B cell (primary cell): ENCODE measurements around the gene NPSR1. TPM values are rescaled to one million over a fixed set of nuclear protein-coding genes. Genes with fewer than 3 reads are reported as not detected.

Experiments used
- ATAC-seq: fragments of 200-7000 bp; cut with Tn5 transposase; one replicate; pipeline ENCODE4 v1.10.0; 2021; ENCODE audit warnings: low read depth, mild to moderate bottlenecking, moderate number of reproducible peaks, moderate library complexity
- CTCF ChIA-PET: fragments of 350-600 bp; sonication (Branson Sonifier 250); formaldehyde crosslinking; loops from one replicate; lab custom pipeline; 2021; ENCODE audit warnings: antibody characterized with exemption, inconsistent platforms; lab: Charles Lee
- POLR2A ChIA-PET: fragments of 350-600 bp; sonication (Branson Sonifier 250); formaldehyde crosslinking; loops from one replicate; lab custom pipeline; 2021; ENCODE audit warnings: antibody characterized with exemption; lab: Charles Lee
- DNase-seq: peaks from one replicate; pipeline ENCODE4 v3.0.0; 2013
- H2AFZ ChIP-seq: 2 replicates; pipeline ENCODE4 v1.6.1; 2012; ENCODE audit warnings: mild to moderate bottlenecking, low read depth, low read length; ENCODE audit not compliant: insufficient read depth, poor library complexity, severe bottlenecking
- H3K27ac ChIP-seq, 2 donors: 1 replicate in 1 of 2; 2 replicates in 1 of 2; pipeline ENCODE4 v1.5.1; 2012 to 2013; ENCODE audit warnings: low read length in 2 of 2, mild to moderate bottlenecking in 2 of 2, moderate library complexity in 1 of 2
- H3K27me3 ChIP-seq, 4 experiments: fragments of 200-600 bp in 1 of 4; sonication (generic) in 1 of 4; replicated peaks in 1 of 4; 1 replicate in 2 of 4; 2 replicates in 2 of 4; pipeline versions ENCODE4 v1.6.1 to v1.7.0; 2013 to 2016; ENCODE audit warnings: low read length in 3 of 4, mild to moderate bottlenecking in 2 of 4, mixed read lengths in 1 of 4, moderate library complexity in 1 of 4; ENCODE audit not compliant: insufficient read depth in 4 of 4, control insufficient read depth in 3 of 4; ENCODE audit errors: control extremely low read depth in 1 of 4
- H3K36me3 ChIP-seq, 2 experiments: replicated peaks in 1 of 2; 1 replicate in 1 of 2; 2 replicates in 1 of 2; pipeline versions ENCODE4 v1.6.1 to v1.7.1; 2013; ENCODE audit warnings: low read length in 1 of 2; ENCODE audit not compliant: insufficient read depth in 2 of 2, control insufficient read depth in 1 of 2; ENCODE audit errors: control extremely low read depth in 1 of 2, extremely low read depth in 1 of 2
- H3K4me1 ChIP-seq, 2 donors: fragments of 200-600 bp in 1 of 2; sonication (generic) in 1 of 2; 1 replicate in 1 of 2; 2 replicates in 1 of 2; pipeline versions ENCODE4 v1.5.1 to v1.6.1; 2013 to 2017; ENCODE audit warnings: low read length in 2 of 2; ENCODE audit not compliant: control insufficient read depth in 2 of 2, insufficient read depth in 2 of 2
- H3K4me2 ChIP-seq: replicated peaks from 2 replicates; pipeline ENCODE3; 2012; ENCODE audit warnings: mild to moderate bottlenecking, low read depth, low read length; ENCODE audit not compliant: poor library complexity, severe bottlenecking
- H3K4me3 ChIP-seq, 5 experiments: fragments of 200-600 bp in 1 of 5; sonication (generic) in 1 of 5; 1 replicate in 3 of 5; 2 replicates in 2 of 5; pipeline versions ENCODE4 v1.5.1 to v1.7.0; 2011 to 2016; ENCODE audit warnings: low read length in 4 of 5, mild to moderate bottlenecking in 4 of 5, low read depth in 2 of 5, control low read depth in 1 of 5, moderate library complexity in 1 of 5; ENCODE audit not compliant: insufficient read depth in 1 of 5; ENCODE audit errors: control extremely low read depth in 1 of 5, extremely low read depth in 1 of 5
- H3K79me2 ChIP-seq: fragments of 200-600 bp; sonication (generic); one replicate; pipeline ENCODE4 v1.6.0; 2016; ENCODE audit warnings: low read length; ENCODE audit not compliant: control insufficient read depth, insufficient read depth
- H3K9ac ChIP-seq: fragments of 200-600 bp; sonication (generic); 2 replicates; pipeline ENCODE4 v1.6.1; 2017; ENCODE audit warnings: mild to moderate bottlenecking, low read length, moderate library complexity
- H3K9me3 ChIP-seq, 3 donors: one replicate each; pipeline versions ENCODE4 v1.6.1 to v1.7.1; 2013; ENCODE audit warnings: low read length in 2 of 3; ENCODE audit not compliant: control insufficient read depth in 2 of 3, insufficient read depth in 1 of 3; ENCODE audit errors: control extremely low read depth in 1 of 3
- H4K20me1 ChIP-seq: 2 replicates; pipeline ENCODE4 v1.6.0; 2012; ENCODE audit warnings: mild to moderate bottlenecking, low read length; ENCODE audit not compliant: insufficient read depth, control insufficient read depth, poor library complexity, severe bottlenecking
- H3K27ac Mint-ChIP-seq: one replicate; pipeline ENCODE4 v1.8.0; 2021; ENCODE audit warnings: mixed read lengths
- H3K27me3 Mint-ChIP-seq: one replicate; pipeline ENCODE4 v1.8.0; 2021; ENCODE audit warnings: mixed read lengths
- H3K4me1 Mint-ChIP-seq: one replicate; pipeline ENCODE4 v1.8.0; 2021; ENCODE audit warnings: mixed read lengths
- H3K4me3 Mint-ChIP-seq: one replicate; pipeline ENCODE4 v1.8.0; 2021; ENCODE audit warnings: mixed read lengths
- H3K9me3 Mint-ChIP-seq: one replicate; pipeline ENCODE4 v1.8.0; 2022; ENCODE audit warnings: mixed read lengths; ENCODE audit not compliant: insufficient read depth
- CTCF ChIP-seq: fragments of 200-600 bp; IDR thresholded peaks from one replicate; pipeline ENCODE4 v1.8.0; 2022; ENCODE audit warnings: antibody characterized with exemption, mild to moderate bottlenecking
- EZH2 ChIP-seq: IDR thresholded peaks from 2 replicates; pipeline ENCODE4 v1.6.1; 2012; ENCODE audit warnings: borderline replicate concordance, low read depth, mild to moderate bottlenecking, moderate library complexity, low read length; ENCODE audit not compliant: insufficient read depth, poor library complexity, severe bottlenecking
- WGBS: methylation state at CpG from one replicate; pipeline ENCODE4 v1.1.5; 2013; ENCODE audit warnings: missing lambda C conversion rate; ENCODE audit not compliant: insufficient coverage; 5-methylcytosine and 5-hydroxymethylcytosine counted together
- intact Hi-C: fragments of 100-400 bp; cut with micrococcal nuclease; formaldehyde crosslinking; loops from one replicate; pipeline ENCODE4 v1.10.0; 2022
- polyA plus RNA-seq: library from polyadenylated mRNA; depleted of rRNA; stranded (reverse); fragments of >200 nt; gene quantifications from 2 replicates; pipeline ENCODE4 v1.2.3, GENCODE V29; 2012
- total RNA-seq, 2 donors: library from RNA; stranded (reverse); fragments of 120-200 nt in 1 of 2; gene quantifications; 1 replicate in 1 of 2; 2 replicates in 1 of 2; pipeline versions ENCODE4 v1.2.3 to v1.2.4, GENCODE V29; 2013 to 2022

Gene NPSR1
- total and polyA plus RNA-seq, 2 donors (not counting 1 experiment from before 2014, with no cell fraction given): not detected

DNA sequence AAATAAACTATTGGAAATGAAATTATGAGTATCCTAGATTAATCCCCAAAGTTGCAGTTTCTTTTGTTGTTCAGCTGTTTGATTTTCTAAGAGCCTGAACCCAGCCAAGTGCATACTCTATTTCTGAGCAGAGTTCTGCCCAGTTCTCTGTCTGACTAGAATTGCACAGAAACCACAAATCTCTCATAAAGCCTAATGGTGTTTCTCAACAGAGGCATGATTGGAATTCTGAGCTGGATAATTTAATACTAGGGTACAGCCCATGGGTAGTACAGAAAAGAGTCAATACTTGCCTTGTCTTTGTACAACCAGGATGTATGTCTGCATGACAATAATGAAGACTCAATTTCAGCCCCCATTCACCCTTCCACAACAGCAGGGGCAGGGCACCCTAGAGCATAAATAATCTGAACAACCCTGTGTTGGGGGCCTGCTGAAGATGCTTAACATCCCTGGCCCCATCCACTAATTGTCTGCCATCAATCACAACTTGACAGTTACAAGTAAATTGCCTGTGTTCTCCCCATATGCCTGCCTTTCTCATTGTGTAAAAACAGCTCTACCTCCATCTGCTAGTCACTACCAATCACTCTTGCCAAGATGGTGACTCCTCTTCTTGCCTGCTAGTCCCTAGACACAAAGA is 114.4 kb downstream of the NPSR1 start:
- no peaks in the 10 kb centered on the region for H3K4me1 ChIP-seq
- H2AFZ ChIP-seq: no peak overlapping the region
- Mint-ChIP-seq H3K27me3 (no peaks in the 10 kb centered on the region), H3K4me1 (no peaks in the 10 kb centered on the region), H3K4me3 (no peak overlapping the region), H3K9me3 (peaks cover 4% of the 10 kb centered on the region), H3K27ac (no peak overlapping the region)
- ChIA-PET CTCF (no interaction called here), POLR2A (no interaction called here)
- ATAC-seq (no peak), DNase-seq (no peak)
- intact Hi-C loops: no loop called here
- no peaks in the 10 kb centered on the region for H3K79me2 ChIP-seq
- H4K20me1 ChIP-seq: no peaks in the 10 kb centered on the region
- TF ChIP-seq CTCF: no peak
- no peak overlapping the region for H3K27ac ChIP-seq
- no peak overlapping the region for H3K4me2 ChIP-seq
- no peaks in the 10 kb centered on the region for H3K27me3 ChIP-seq
- H3K36me3 ChIP-seq: no peaks in the 10 kb centered on the region
- no peak overlapping the region for H3K4me3 ChIP-seq
- no peak overlapping the region for H3K9ac ChIP-seq
- peaks cover 0 to 8% (median 2%) of the 10 kb centered on the region in 3 donors for H3K9me3 ChIP-seq

DNA sequence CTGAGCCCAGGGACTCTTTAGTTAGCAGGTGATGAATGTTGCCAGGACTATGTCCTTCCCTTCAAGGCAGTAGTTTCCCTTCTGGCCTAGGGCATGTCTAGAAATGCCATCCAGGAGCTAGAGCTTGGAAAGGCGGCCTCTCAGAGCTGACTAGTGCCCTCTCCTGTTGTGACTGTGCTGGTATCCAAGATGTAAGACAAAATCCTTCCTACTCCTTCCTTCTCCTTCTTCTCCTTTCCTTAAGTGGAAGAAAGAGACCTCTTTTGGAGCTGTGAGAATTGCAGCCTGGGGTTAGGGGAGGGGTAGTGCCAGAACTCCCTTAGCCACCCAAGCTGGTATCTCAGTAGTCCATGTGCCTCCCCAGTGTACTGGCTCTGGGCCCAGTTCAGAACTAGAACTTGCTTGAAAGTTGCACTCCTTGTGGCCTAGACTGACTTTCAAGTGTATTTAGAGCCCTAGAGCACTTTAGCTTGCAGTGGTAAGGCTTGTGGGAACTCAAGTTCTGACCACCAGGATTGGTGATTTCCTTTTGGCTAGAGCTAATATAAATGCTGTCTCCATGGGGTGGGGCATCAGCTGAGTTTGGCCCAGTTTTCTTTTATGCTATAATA is 118.8 kb downstream of the NPSR1 start:
- Histone ChIP-seq H3K4me3 (no peak overlapping the region), H3K36me3 (no peaks in the 10 kb centered on the region), H3K27ac (no peak overlapping the region), H3K27me3 (no peaks in the 10 kb centered on the region), H3K4me1 (no peaks in the 10 kb centered on the region), H2AFZ (no peak overlapping the region), H3K79me2 (no peaks in the 10 kb centered on the region), H3K9me3 (peaks cover 0 to 13% (median 2%) of the 10 kb centered on the region in 3 donors), H4K20me1 (no peaks in the 10 kb centered on the region), H3K4me2 (no peak overlapping the region), H3K9ac (no peak overlapping the region)
- Mint-ChIP-seq H3K9me3 (peaks cover 13% of the 10 kb centered on the region), H3K27ac (no peak overlapping the region), H3K4me3 (no peak overlapping the region), H3K4me1 (no peaks in the 10 kb centered on the region), H3K27me3 (no peaks in the 10 kb centered on the region)
- ATAC-seq (no peak), DNase-seq (no peak)
- no CpG with 5 or more reads among the region's 1 CpG for WGBS
- ChIA-PET POLR2A (no interaction called here), CTCF (no interaction called here)
- TF ChIP-seq CTCF (no peak), EZH2 (no peak)
- intact Hi-C loops: no loop called here
